AG04449 (cell line): ENCODE measurements around the gene TCAP.

Source experiments
- CTCF ChIA-PET: fragments of 350-600 bp; formaldehyde crosslinking; extraction: SDS; loops from one replicate; lab custom pipeline; 2021; ENCODE audit warnings: antibody characterized with exemption; lab: Yijun Ruan, JAX
- POLR2A ChIA-PET: fragments of 400-600, 350-600 bp; formaldehyde crosslinking; extraction: SDS; loops from one replicate; lab custom pipeline; 2020; ENCODE audit warnings: antibody characterized with exemption, inconsistent platforms; lab: Yijun Ruan, JAX
- DNase-seq: peaks from one replicate; pipeline ENCODE4 v3.0.0-alpha.2; 2010; ENCODE audit warnings: low read depth, low spot score
- H3K4me3 ChIP-seq: 2 replicates; pipeline ENCODE4 v1.5.1; 2011; ENCODE audit warnings: low read depth, mild to moderate bottlenecking, control low read depth, low read length
- CTCF ChIP-seq: IDR thresholded peaks from one replicate; pipeline ENCODE4 v1.5.1; 2011; ENCODE audit warnings: mild to moderate bottlenecking, moderate library complexity, low read length, control low read depth, inconsistent platforms; ENCODE audit not compliant: insufficient read depth; ENCODE audit errors: missing control alignments

TCAP gene

GRCh38 chr17:39674702-39675389, 9.7 kb downstream of the TCAP start:
- ChIA-PET CTCF (interaction anchor here (1.0 to 6.6 kb wide), 5 partner anchors 9 to 53 kb away, joined by 3 to 55 read pairs (median 16); partner anchors contain the start of gene TCAP), POLR2A (interaction anchor here (1.1 kb wide), 1 partner anchor 25 kb away, joined by 4 read pairs; the partner anchor contains the start of gene ERBB2)
- no peak for DNase-seq
- H3K4me3 ChIP-seq: no peak overlapping the region
- TF ChIP-seq CTCF: no peak

DNA sequence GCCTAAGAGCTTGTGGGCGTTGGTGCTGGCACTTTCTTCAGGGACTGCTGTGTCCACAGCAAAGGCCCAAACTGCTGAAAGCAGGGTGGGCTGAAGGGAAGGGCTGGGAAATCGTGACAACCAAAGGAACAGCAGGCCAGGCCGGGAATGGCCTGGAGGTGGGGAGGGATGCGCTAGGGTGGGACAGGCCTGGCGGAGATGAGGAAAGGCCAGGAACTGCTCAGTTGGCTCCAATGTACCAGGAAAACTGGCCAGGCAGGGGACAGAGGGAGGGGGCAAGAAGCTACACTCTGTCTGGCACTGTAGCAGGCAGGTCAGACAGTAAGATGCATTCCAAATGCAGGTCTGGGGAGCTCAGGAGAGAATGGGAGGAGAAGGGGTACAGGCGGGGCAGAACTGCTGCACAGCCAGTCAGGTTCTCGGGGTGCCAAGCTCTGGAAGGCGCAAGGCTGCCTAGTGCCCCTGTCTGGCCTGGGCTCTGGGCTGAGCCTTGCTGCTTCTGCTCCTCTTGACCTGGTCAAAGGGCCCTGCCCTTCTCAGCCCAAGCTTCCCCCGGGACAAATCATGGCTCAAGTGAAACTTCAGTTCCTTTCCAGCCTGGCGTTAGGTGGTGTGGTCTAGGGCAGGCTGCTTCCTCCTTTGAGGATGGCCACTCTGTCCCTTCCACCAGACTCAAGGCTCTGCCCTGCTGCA, 10.4 kb downstream of the TCAP start:
- H3K4me3 ChIP-seq: no peak overlapping the region
- DNase-seq: no peak
- no peak for TF ChIP-seq CTCF
- ChIA-PET POLR2A (interaction anchor here (1.1 to 1.3 kb wide), 2 partner anchors 12 to 24 kb away, joined by 4 read pairs; partner anchors contain the start of genes ERBB2 and PGAP3), CTCF (interaction anchor here (1.0 to 6.6 kb wide), 5 partner anchors 9 to 54 kb away, joined by 3 to 55 read pairs (median 16); partner anchors contain the start of gene TCAP)

GRCh38 chr17:39676198-39676819, 11.2 kb downstream of the TCAP start:
- POLR2A ChIA-PET: interaction anchor here (1.3 kb wide), 1 partner anchor 12 kb away, joined by 4 read pairs; the partner anchor contains the start of gene PGAP3
- no peak for DNase-seq
- CTCF ChIA-PET: interaction anchor here (1.0 to 6.6 kb wide), 5 partner anchors 8 to 55 kb away, joined by 3 to 55 read pairs (median 16); partner anchors contain the start of gene TCAP
- TF ChIP-seq CTCF: no peak
- H3K4me3 ChIP-seq: no peak overlapping the region

- TF ChIP-seq CTCF: no peak
- DNase-seq: no peak
- CTCF ChIA-PET: interaction anchor here (0.6 to 6.6 kb wide), 8 partner anchors 8 to 56 kb away, joined by 3 to 55 read pairs (median 8); partner anchors contain the start of genes ERBB2, PGAP3, PNMT and TCAP
- POLR2A ChIA-PET: interaction anchor here (1.3 kb wide), 1 partner anchor 11 kb away, joined by 4 read pairs; the partner anchor contains the start of gene PGAP3
- H3K4me3 ChIP-seq: no peak overlapping the region
Measured at GRCh38 chr17:39677072-39677471, 11.9 kb downstream of the TCAP start.

- POLR2A ChIA-PET: no interaction called here
- H3K4me3 ChIP-seq: no peak overlapping the region
- CTCF ChIA-PET: interaction anchor here (0.6 to 6.6 kb wide), 8 partner anchors 9 to 56 kb away, joined by 3 to 55 read pairs (median 8); partner anchors contain the start of genes ERBB2, PGAP3, PNMT and TCAP
- DNase-seq: no peak
- no peak for TF ChIP-seq CTCF
Measured at GRCh38 chr17:39677542-39678339, 12.6 kb downstream of the TCAP start.
